ENCODE measurements around the gene OBSCN. TPM values are rescaled to one million over a fixed set of nuclear protein-coding genes. Genes with fewer than 3 reads are reported as not detected.
A peak's percentile ranks its signal among the peaks of the same experiment; 100 is the strongest.

Gene OBSCN
- total and polyA plus RNA-seq, 2 donors (not counting 1 experiment from before 2014, with no cell fraction given): 10.0 to 63.9 TPM

DNA sequence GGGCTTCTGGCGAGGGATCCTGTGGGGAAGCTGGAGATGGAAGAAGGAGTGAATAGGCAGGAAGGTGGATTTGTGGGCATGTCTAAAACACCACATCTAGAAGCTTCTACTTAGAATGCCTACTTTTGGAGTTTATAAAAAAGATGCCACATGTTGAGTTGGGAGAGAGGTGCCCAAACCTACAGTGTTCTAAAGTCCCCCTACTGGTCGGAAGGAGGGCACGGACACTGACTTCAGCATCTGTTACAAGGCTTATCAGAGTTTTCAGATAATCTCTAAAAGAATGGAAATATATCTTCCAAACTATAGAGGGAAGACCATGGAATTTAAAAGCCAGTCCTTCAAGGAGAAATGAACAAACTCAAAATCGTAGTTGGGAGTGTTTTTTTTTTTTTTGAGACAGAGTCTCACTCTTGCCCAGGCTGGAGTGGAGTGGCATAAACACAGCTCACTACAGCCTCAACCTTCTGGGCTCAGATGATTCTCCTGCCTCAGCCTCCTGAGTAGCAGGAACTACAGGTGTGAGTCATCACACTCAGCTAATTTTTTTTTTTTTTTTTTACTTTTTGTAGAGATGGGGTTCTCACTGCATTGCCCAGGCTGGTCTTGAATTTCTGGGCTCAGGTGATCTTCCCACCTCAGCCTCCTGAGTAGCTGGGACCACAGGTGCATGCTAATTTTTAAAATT, 27.4 kb upstream of the OBSCN start:
- Histone ChIP-seq H3K36me3 (replicated peaks in 1 of 2; ENCODE audit: control extremely low read depth in 1 of 2, control insufficient read depth in 1 of 2, extremely low read depth in 1 of 2, insufficient read depth in 2 of 2, low read length in 1 of 2) (peaks cover 0 to 3% of the 10 kb centered on the region in 2 experiments), H4K20me1 (ENCODE audit: control insufficient read depth, insufficient read depth, low read length, poor library complexity, severe bottlenecking) (peaks cover 4% of the 10 kb centered on the region), H2AFZ (ENCODE audit: insufficient read depth, low read depth, low read length, poor library complexity, severe bottlenecking) (no peak overlapping the region), H3K27ac (ENCODE audit: low read length in 2 of 2) (no peak overlapping the region), H3K4me1 (ENCODE audit: control insufficient read depth in 2 of 2, insufficient read depth in 2 of 2, low read length in 2 of 2) (no peaks in the 10 kb centered on the region), H3K27me3 (replicated peaks in 1 of 4; ENCODE audit: control extremely low read depth in 1 of 4, control insufficient read depth in 3 of 4, insufficient read depth in 4 of 4, low read length in 3 of 4) (no peaks in the 10 kb centered on the region), H3K79me2 (ENCODE audit: control insufficient read depth, insufficient read depth, low read length) (peaks cover 9% of the 10 kb centered on the region), H3K4me3 (ENCODE audit: control extremely low read depth in 1 of 5, extremely low read depth in 1 of 5, insufficient read depth in 1 of 5, low read depth in 2 of 5, low read length in 4 of 5) (no peak overlapping the region), H3K4me2 (replicated peaks; ENCODE audit: low read depth, low read length, poor library complexity, severe bottlenecking) (no peak overlapping the region), H3K9me3 (ENCODE audit: control extremely low read depth in 1 of 3, control insufficient read depth in 2 of 3, insufficient read depth in 1 of 3, low read length in 2 of 3) (no peaks in the 10 kb centered on the region), H3K9ac (ENCODE audit: low read length) (no peak overlapping the region)
- peak; percentile 42 for DNase-seq
- no CpG with 5 or more reads among the region's 4 CpGs for WGBS (ENCODE audit: insufficient coverage)
- intact Hi-C loops (cut with micrococcal nuclease): no loop called here
- ChIA-PET CTCF (interaction anchor here (0.7 to 1.4 kb wide), 3 partner anchors 13 to 85 kb away, joined by 3 to 5 read pairs (median 3); no protein-coding TSS in a partner anchor), POLR2A (no interaction called here)
- Mint-ChIP-seq H3K9me3 (ENCODE audit: insufficient read depth) (no peaks in the 10 kb centered on the region), H3K4me3 (no peak overlapping the region), H3K27ac (no peak overlapping the region), H3K27me3 (no peaks in the 10 kb centered on the region), H3K4me1 (peaks cover 4% of the 10 kb centered on the region)
- no peak for ATAC-seq (ENCODE audit: low read depth)
- TF ChIP-seq, protein P1, sequence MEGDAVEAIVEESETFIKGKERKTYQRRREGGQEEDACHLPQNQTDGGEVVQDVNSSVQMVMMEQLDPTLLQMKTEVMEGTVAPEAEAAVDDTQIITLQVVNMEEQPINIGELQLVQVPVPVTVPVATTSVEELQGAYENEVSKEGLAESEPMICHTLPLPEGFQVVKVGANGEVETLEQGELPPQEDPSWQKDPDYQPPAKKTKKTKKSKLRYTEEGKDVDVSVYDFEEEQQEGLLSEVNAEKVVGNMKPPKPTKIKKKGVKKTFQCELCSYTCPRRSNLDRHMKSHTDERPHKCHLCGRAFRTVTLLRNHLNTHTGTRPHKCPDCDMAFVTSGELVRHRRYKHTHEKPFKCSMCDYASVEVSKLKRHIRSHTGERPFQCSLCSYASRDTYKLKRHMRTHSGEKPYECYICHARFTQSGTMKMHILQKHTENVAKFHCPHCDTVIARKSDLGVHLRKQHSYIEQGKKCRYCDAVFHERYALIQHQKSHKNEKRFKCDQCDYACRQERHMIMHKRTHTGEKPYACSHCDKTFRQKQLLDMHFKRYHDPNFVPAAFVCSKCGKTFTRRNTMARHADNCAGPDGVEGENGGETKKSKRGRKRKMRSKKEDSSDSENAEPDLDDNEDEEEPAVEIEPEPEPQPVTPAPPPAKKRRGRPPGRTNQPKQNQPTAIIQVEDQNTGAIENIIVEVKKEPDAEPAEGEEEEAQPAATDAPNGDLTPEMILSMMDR (IDR thresholded peaks at IDR 0.05): peak; percentile 49
- TF ChIP-seq EZH2 (IDR thresholded peaks at IDR 0.05; ENCODE audit: borderline replicate concordance, insufficient read depth, low read depth, low read length, poor library complexity, severe bottlenecking): no peak

DNA sequence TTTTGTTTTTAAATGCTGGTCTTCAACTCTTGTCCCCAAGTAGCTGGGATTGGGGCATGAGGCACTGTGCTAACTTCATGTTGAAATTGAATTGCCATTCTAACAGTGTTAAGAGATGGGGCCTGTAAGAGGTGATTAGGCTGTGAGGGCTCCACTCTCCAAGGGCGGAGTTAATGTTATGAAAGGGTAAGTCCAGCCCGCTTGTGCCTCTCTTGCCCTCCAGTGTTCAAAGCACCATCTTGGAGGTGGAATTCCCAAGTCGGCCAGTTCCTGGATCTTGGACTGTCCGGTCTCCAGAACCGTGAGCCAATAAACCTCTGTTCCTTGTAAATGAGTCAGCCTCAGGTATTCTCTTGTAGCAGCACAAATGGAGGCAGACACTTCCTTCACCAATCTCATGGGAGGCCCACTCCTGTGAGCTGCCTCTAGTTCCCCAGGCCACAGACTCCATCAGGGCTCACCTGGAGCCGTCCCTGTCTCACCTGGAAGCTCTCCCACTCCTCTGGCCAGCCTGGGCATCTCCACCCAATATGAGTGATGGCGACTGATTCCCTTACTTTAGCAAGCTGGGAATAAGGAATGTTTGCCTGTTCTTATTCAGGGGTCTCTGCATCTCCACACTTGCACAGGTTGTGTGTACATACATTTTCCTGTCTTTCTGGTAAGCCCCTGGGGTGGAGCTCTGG, 26.7 kb upstream of the OBSCN start:
- no peak overlapping the region for H3K27ac Mint-ChIP-seq
- TF ChIP-seq, protein P1 (IDR thresholded peaks at IDR 0.05): no peak
- TF ChIP-seq EZH2 (IDR thresholded peaks at IDR 0.05; ENCODE audit: borderline replicate concordance, insufficient read depth, low read depth, low read length, poor library complexity, severe bottlenecking): no peak
- no peak overlapping the region for H3K27ac ChIP-seq (ENCODE audit: low read length in 2 of 2)
- H3K9me3 Mint-ChIP-seq (ENCODE audit: insufficient read depth): no peaks in the 10 kb centered on the region
- no peaks in the 10 kb centered on the region for H3K27me3 ChIP-seq (replicated peaks in 1 of 4; ENCODE audit: control extremely low read depth in 1 of 4, control insufficient read depth in 3 of 4, insufficient read depth in 4 of 4, low read length in 3 of 4)
- no peak overlapping the region for H3K4me3 ChIP-seq (ENCODE audit: control extremely low read depth in 1 of 5, extremely low read depth in 1 of 5, insufficient read depth in 1 of 5, low read depth in 2 of 5, low read length in 4 of 5)
- H3K27me3 Mint-ChIP-seq: no peaks in the 10 kb centered on the region
- ATAC-seq (ENCODE audit: low read depth) (no peak), DNase-seq (no peak)
- H3K4me1 Mint-ChIP-seq: peaks cover 4% of the 10 kb centered on the region
- ChIA-PET CTCF (interaction anchor here (0.7 to 1.3 kb wide), 2 partner anchors 12 to 86 kb away, joined by 3 read pairs; no protein-coding TSS in a partner anchor), POLR2A (no interaction called here)
- no peak overlapping the region for H3K4me3 Mint-ChIP-seq
- H3K4me1 ChIP-seq (ENCODE audit: control insufficient read depth in 2 of 2, insufficient read depth in 2 of 2, low read length in 2 of 2): no peaks in the 10 kb centered on the region
- no peak overlapping the region for H2AFZ ChIP-seq (ENCODE audit: insufficient read depth, low read depth, low read length, poor library complexity, severe bottlenecking)
- no peaks in the 10 kb centered on the region for H4K20me1 ChIP-seq (ENCODE audit: control insufficient read depth, insufficient read depth, low read length, poor library complexity, severe bottlenecking)
- intact Hi-C loops (cut with micrococcal nuclease): no loop called here
- H3K36me3 ChIP-seq (replicated peaks in 1 of 2; ENCODE audit: control extremely low read depth in 1 of 2, control insufficient read depth in 1 of 2, extremely low read depth in 1 of 2, insufficient read depth in 2 of 2, low read length in 1 of 2): no peaks in the 10 kb centered on the region
- H3K9ac ChIP-seq (ENCODE audit: low read length): no peak overlapping the region
- no peaks in the 10 kb centered on the region for H3K9me3 ChIP-seq (ENCODE audit: control extremely low read depth in 1 of 3, control insufficient read depth in 2 of 3, insufficient read depth in 1 of 3, low read length in 2 of 3)
- WGBS (ENCODE audit: insufficient coverage): 97% methylated on average over 6 of the region's 7 CpGs
- H3K79me2 ChIP-seq (ENCODE audit: control insufficient read depth, insufficient read depth, low read length): peaks cover 3% of the 10 kb centered on the region
- H3K4me2 ChIP-seq (replicated peaks; ENCODE audit: low read depth, low read length, poor library complexity, severe bottlenecking): no peak overlapping the region
